ENCODE results near the gene PHACTR1.
A peak's percentile ranks its signal among the peaks of the same experiment; 100 is the strongest.

The PHACTR1 gene

GRCh38 chr6:12804952-12805645 lies 88.5 kb downstream of the PHACTR1 start:
- DNase-seq = no peak

- DNase-seq = no peak
These were observed 89.6 kb downstream of the PHACTR1 start for GRCh38 chr6:12806136-12806535.

- no peak for DNase-seq
These were observed 90.2 kb downstream of the PHACTR1 start for GRCh38 chr6:12806796-12807195.

- DNase-seq = no peak
These were observed 95.0 kb downstream of the PHACTR1 start for GRCh38 chr6:12811519-12811918.

- DNase-seq = peak in 1 of 2 experiments; percentile 11
These were observed 96.8 kb downstream of the PHACTR1 start for GRCh38 chr6:12813321-12813720.

GRCh38 chr6:12814015-12814414 lies 97.4 kb downstream of the PHACTR1 start:
- no peak for DNase-seq

GRCh38 chr6:12815089-12815488 lies 98.5 kb downstream of the PHACTR1 start:
- DNase-seq = no peak

- DNase-seq = no peak
These were observed 99.5 kb downstream of the PHACTR1 start for GRCh38 chr6:12815884-12816600.

GRCh38 chr6:12818324-12818723 lies 101.8 kb downstream of the PHACTR1 start:
- no peak for DNase-seq

GRCh38 chr6:12823847-12824246 lies 107.3 kb downstream of the PHACTR1 start:
- DNase-seq = no peak

- no peak for DNase-seq
These were observed 110.0 kb downstream of the PHACTR1 start for GRCh38 chr6:12826584-12826983.

- no peak for DNase-seq
These were observed 111.4 kb downstream of the PHACTR1 start for GRCh38 chr6:12827921-12828320.

- no peak for DNase-seq
These were observed 115.7 kb downstream of the PHACTR1 start for GRCh38 chr6:12832226-12832735.

GRCh38 chr6:12836009-12836408 lies 119.4 kb downstream of the PHACTR1 start:
- no peak for DNase-seq

- no peak for DNase-seq
These were observed 125.1 kb downstream of the PHACTR1 start for GRCh38 chr6:12841619-12842018.

GRCh38 chr6:12842114-12842513 lies 125.5 kb downstream of the PHACTR1 start:
- DNase-seq = no peak

GRCh38 chr6:12842658-12843057 lies 126.1 kb downstream of the PHACTR1 start:
- DNase-seq = no peak

GRCh38 chr6:12844284-12845223 lies 128.0 kb downstream of the PHACTR1 start:
- DNase-seq = peak in 1 of 2 experiments; percentile 41

- DNase-seq = no peak
These were observed 128.8 kb downstream of the PHACTR1 start for GRCh38 chr6:12845224-12846004.

- DNase-seq = no peak
These were observed 132.6 kb downstream of the PHACTR1 start for GRCh38 chr6:12848964-12849808.

GRCh38 chr6:12849809-12850198 lies 133.2 kb downstream of the PHACTR1 start:
- DNase-seq = no peak
